Measurements from ENCODE around the gene OSR1. TPM values are rescaled to one million over a fixed set of nuclear protein-coding genes. Genes with fewer than 3 reads are reported as not detected.

Gene OSR1
- total RNA-seq, 1 experiment from 2014 or later, result 0.84 TPM

DNA sequence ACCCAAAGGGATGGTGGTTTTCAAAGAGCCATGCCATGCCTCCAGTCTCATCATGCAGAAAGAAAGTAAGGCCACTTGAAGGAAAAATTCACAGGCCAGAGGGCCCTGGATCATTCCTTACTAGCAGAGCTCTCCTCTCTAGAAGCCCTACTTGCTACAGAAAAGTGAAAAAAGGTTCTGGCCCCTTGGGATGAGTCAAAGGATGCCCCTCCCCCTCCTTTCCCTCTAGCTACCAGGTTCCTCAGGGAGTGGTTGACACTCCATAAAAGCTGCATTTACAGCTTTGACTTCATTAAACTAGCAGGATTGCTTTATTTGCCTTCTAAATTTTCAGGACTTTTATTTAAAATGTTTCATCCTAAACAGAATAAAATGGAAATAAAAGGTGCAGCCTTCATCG lies 21.2 kb downstream of the OSR1 start:
- H3K4me1 ChIP-seq (ENCODE audit: insufficient read depth, low read length, poor library complexity, severe bottlenecking), result no peaks in the 10 kb centered on the region
- ChIA-PET CTCF (no interaction called here), POLR2A (ENCODE audit: low non-redundant PET) (no interaction called here)
- no TSS peak for BruUV-seq (replicated peaks)
- H3K27ac ChIP-seq (ENCODE audit: low read depth, low read length, poor library complexity, severe bottlenecking), result no peak overlapping the region
- no peaks in the 10 kb centered on the region for H3K27me3 ChIP-seq (replicated peaks; ENCODE audit: insufficient read depth, low read depth, low read length, poor library complexity)
- H3K36me3 ChIP-seq (ENCODE audit: insufficient read depth, low read length, poor library complexity, severe bottlenecking), result no peaks in the 10 kb centered on the region
- no peak for DNase-seq (ENCODE audit: low spot score)
- TF ChIP-seq, protein P1, sequence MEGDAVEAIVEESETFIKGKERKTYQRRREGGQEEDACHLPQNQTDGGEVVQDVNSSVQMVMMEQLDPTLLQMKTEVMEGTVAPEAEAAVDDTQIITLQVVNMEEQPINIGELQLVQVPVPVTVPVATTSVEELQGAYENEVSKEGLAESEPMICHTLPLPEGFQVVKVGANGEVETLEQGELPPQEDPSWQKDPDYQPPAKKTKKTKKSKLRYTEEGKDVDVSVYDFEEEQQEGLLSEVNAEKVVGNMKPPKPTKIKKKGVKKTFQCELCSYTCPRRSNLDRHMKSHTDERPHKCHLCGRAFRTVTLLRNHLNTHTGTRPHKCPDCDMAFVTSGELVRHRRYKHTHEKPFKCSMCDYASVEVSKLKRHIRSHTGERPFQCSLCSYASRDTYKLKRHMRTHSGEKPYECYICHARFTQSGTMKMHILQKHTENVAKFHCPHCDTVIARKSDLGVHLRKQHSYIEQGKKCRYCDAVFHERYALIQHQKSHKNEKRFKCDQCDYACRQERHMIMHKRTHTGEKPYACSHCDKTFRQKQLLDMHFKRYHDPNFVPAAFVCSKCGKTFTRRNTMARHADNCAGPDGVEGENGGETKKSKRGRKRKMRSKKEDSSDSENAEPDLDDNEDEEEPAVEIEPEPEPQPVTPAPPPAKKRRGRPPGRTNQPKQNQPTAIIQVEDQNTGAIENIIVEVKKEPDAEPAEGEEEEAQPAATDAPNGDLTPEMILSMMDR (conservative IDR thresholded peaks at IDR 0.05; ENCODE audit: low read depth, low read length), result no peak
- no peak for TF ChIP-seq EZH2 (IDR thresholded peaks at IDR 0.05; ENCODE audit: borderline replicate concordance, low read depth, low read length, poor library complexity, severe bottlenecking)
- intact Hi-C loops (cut with micrococcal nuclease; ENCODE audit: unreplicated experiment), result no loop called here
- H3K9me3 ChIP-seq (ENCODE audit: low read depth, low read length, poor library complexity, severe bottlenecking), result no peaks in the 10 kb centered on the region
- H3K4me3 ChIP-seq (ENCODE audit: low read depth, low read length, poor library complexity, severe bottlenecking), result no peak overlapping the region

DNA sequence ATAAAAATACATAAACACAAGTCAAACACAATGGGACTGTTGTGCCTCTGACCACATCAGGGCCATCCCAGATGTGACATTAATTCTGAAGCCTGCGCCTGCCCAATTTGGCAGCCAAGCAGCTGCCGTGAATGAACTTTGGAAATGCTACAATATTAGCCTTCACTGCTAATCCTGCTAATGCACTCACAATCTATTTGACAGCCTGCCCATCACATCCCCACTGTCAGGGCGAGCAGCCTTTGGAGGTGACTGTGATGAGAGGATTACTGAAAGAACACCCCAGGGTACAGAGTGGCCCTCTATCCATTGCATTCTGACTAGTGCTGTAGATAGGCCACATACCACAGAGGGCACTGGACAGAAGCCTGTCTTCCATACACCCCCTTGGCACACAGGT lies 21.6 kb downstream of the OSR1 start:
- Histone ChIP-seq H3K36me3 (ENCODE audit: insufficient read depth, low read length, poor library complexity, severe bottlenecking) (no peaks in the 10 kb centered on the region), H3K27ac (ENCODE audit: low read depth, low read length, poor library complexity, severe bottlenecking) (no peak overlapping the region), H3K4me1 (ENCODE audit: insufficient read depth, low read length, poor library complexity, severe bottlenecking) (no peaks in the 10 kb centered on the region), H3K4me3 (ENCODE audit: low read depth, low read length, poor library complexity, severe bottlenecking) (no peak overlapping the region), H3K9me3 (ENCODE audit: low read depth, low read length, poor library complexity, severe bottlenecking) (no peaks in the 10 kb centered on the region), H3K27me3 (replicated peaks; ENCODE audit: insufficient read depth, low read depth, low read length, poor library complexity) (no peaks in the 10 kb centered on the region)
- POLR2A ChIA-PET (ENCODE audit: low non-redundant PET), result no interaction called here
- CTCF ChIA-PET, result no interaction called here
- BruUV-seq (replicated peaks), result no TSS peak
- no peak for DNase-seq (ENCODE audit: low spot score)
- TF ChIP-seq, protein P1 (conservative IDR thresholded peaks at IDR 0.05; ENCODE audit: low read depth, low read length), result no peak
- TF ChIP-seq EZH2 (IDR thresholded peaks at IDR 0.05; ENCODE audit: borderline replicate concordance, low read depth, low read length, poor library complexity, severe bottlenecking), result no peak
- intact Hi-C loops (cut with micrococcal nuclease; ENCODE audit: unreplicated experiment), result no loop called here

DNA sequence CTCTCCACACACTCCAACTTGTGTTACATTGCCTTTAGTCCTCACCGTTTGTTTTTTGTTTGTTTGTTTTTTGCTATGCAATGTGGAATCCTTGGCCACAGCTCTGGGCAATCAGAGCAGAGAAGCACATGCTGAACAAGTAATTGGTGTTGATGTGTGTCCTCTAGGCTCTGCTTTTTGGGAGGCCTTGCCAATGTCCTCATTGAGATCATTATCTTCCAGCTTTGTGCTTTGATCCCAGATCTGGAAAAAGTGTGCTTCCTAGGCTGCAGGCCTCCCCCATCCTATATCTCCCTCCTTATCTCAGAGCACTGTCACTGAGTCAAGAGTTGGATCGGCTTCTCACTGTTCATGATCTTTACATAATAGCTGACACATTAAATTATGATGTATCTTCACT lies 25.9 kb downstream of the OSR1 start:
- no peaks in the 10 kb centered on the region for H3K4me1 ChIP-seq (ENCODE audit: insufficient read depth, low read length, poor library complexity, severe bottlenecking)
- intact Hi-C loops (cut with micrococcal nuclease; ENCODE audit: unreplicated experiment), result no loop called here
- H3K4me3 ChIP-seq (ENCODE audit: low read depth, low read length, poor library complexity, severe bottlenecking), result no peak overlapping the region
- no peaks in the 10 kb centered on the region for H3K36me3 ChIP-seq (ENCODE audit: insufficient read depth, low read length, poor library complexity, severe bottlenecking)
- H3K27ac ChIP-seq (ENCODE audit: low read depth, low read length, poor library complexity, severe bottlenecking), result no peak overlapping the region
- CTCF ChIA-PET, result no interaction called here
- no TSS peak for BruUV-seq (replicated peaks)
- POLR2A ChIA-PET (ENCODE audit: low non-redundant PET), result no interaction called here
- no peak for DNase-seq (ENCODE audit: low spot score)
- H3K9me3 ChIP-seq (ENCODE audit: low read depth, low read length, poor library complexity, severe bottlenecking), result no peaks in the 10 kb centered on the region
- peaks cover 3% of the 10 kb centered on the region for H3K27me3 ChIP-seq (replicated peaks; ENCODE audit: insufficient read depth, low read depth, low read length, poor library complexity)
- TF ChIP-seq, protein P1 (conservative IDR thresholded peaks at IDR 0.05; ENCODE audit: low read depth, low read length), result no peak
- no peak for TF ChIP-seq EZH2 (IDR thresholded peaks at IDR 0.05; ENCODE audit: borderline replicate concordance, low read depth, low read length, poor library complexity, severe bottlenecking)

Data from A673 (cell line).